ENCODE data around the gene TBC1D22A. TPM values are rescaled to one million over a fixed set of nuclear protein-coding genes. Genes with fewer than 3 reads are reported as not detected.
A peak's percentile ranks its signal among the peaks of the same experiment; 100 is the strongest.

TBC1D22A gene
- total RNA-seq, 2 experiments from 2014 or later, result 47.2 to 49.1 TPM

DNA sequence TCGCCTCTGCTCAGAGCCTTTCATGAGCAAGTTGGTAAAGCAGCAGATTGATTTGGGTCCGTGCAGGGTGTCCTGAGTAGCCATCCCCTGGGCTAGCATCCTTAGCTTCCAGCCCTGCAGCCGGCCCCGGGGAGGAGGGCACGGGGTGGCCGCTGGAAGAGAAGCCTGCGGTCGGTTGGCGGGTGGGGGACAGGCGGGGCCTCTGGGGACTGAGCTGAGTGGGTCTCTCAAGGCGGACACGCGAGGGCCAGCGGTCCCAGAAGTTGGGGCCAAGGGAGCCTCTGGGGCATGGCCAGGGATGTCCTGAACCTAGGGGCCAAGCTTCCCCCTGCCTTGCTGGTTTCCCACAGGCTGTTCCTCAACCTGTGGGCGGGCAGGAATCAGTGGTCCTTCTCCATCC is 143.0 kb downstream of the TBC1D22A start:
- no peaks in the 10 kb centered on the region for H3K27me3 Mint-ChIP-seq
- H3K36me3 Mint-ChIP-seq, result no peaks in the 10 kb centered on the region
- peaks cover 3% of the 10 kb centered on the region for H3K4me1 Mint-ChIP-seq
- DNase-seq (no peak), ATAC-seq (ENCODE audit: low read depth) (no peak)
- H3K9me3 Mint-ChIP-seq, result no peaks in the 10 kb centered on the region
- no peak overlapping the region for H3K27ac Mint-ChIP-seq
- no peak overlapping the region for H3K4me3 Mint-ChIP-seq
- POLR2A ChIA-PET, result interaction anchor here (0.6 kb wide), 1 partner anchor 56 kb away, joined by 5 read pairs; no protein-coding TSS in a partner anchor

DNA sequence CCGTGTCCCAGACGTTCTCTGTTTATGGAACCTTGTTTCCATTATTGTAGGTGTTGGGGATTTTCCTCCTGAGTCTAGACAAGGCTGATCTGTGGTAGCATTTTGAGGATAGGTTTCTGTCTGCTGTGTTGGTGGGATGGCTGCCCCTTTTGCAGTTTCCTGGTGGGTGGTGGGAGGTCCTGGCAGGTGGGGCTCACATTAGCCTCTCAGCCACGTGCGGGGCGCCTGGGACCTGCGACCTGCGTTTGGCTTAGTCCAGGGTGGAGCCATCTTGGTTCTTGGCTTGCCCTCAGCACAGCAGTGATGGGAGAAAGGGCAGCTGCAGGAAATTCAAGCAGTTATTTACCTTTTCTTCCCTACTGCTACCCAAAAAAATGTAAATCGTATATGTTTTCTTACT is 143.4 kb downstream of the TBC1D22A start:
- Mint-ChIP-seq H3K27me3 (no peaks in the 10 kb centered on the region), H3K4me1 (no peaks in the 10 kb centered on the region), H3K9me3 (no peaks in the 10 kb centered on the region), H3K36me3 (no peaks in the 10 kb centered on the region), H3K27ac (no peak overlapping the region), H3K4me3 (no peak overlapping the region)
- no peak for ATAC-seq (ENCODE audit: low read depth)
- POLR2A ChIA-PET, result interaction anchor here (0.6 kb wide), 1 partner anchor 55 kb away, joined by 5 read pairs; no protein-coding TSS in a partner anchor
- no peak for DNase-seq

DNA sequence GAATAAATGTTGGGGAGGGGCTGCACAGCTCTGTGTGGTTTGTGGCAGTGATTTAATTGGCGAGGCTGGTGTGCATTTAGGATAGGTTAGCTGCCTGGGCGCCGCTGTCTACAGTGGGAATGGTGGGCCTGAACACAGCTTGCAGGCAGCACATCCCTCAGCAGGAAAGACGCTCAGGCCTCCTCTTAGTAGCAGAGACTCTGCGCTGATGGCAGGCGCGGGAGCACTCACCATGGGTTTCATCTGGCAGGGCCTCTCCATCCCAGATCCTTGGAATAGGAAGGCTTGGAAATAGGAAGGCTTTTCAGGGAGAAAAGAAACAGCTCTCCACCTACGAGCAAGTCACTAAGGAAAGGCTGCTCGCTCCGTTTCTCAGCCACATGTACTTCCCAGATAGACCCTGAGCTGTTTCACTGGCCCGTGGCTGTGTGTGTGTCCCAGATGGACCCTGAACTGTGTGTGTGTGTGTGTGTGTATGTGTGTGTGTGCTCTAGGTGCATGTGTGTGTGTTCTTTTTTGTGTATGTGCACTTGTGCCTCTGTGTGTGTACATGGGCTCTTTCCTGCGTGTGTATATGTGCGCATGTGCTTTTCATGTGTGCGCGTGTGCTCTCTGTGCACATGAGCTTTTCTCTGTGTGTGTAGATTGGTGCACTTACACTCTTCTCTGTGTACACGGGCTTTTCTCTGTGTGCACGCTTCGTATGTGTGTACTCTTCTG is 144.0 kb downstream of the TBC1D22A start:
- Mint-ChIP-seq H3K27me3 (no peaks in the 10 kb centered on the region), H3K4me1 (peaks cover 2% of the 10 kb centered on the region), H3K4me3 (no peak overlapping the region), H3K36me3 (no peaks in the 10 kb centered on the region), H3K27ac (no peak overlapping the region), H3K9me3 (no peaks in the 10 kb centered on the region)
- ATAC-seq (ENCODE audit: low read depth), result no peak
- POLR2A ChIA-PET, result interaction anchor here (0.6 kb wide), 1 partner anchor 54 kb away, joined by 5 read pairs; no protein-coding TSS in a partner anchor
- no peak for DNase-seq

DNA sequence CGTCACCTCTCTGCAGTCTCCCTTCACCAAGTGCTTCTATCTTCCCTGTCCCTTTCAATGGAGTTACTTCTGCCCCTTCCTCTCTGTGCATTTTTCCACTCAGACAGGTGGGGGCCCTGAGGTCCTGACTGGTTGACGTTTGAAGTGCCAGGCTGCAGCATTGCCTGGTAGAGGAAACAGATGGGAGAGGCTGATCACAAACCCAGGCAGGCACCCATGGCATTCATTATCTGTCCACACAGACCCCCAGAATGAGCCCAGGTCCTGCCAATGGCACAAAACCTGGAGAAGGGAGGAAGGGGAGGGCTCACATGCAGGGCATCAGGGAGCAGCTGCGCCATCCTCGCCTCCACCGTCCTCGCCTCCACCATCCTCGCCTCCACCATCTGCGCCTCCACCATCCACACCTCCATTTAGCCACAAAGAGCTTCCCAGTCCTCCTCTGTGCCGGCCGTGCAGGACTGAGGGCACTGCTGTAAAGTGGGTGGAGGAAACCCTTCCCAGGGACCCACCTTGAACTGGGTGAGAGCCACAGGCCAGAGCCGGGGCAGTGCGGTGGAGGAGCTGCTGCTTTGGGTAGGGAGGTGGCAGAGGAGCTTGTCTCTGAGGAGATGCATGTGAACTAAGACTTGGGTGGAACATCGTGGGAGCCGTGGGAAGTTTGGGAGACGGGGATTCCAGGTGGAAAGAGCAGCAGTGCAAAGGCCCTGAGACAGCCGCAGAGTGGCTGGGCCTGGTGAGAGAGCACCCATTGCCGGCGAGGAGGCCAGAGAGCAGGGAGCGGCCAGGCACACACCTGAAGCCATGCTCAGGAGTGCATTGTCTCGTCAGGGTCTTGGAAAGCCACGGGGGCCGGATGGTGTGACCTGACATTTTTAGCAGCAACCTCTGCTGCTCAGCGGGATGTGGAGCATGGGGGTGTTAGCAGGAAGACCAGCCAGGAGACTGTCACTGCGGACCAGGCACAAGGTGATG is 145.1 kb downstream of the TBC1D22A start:
- no peak overlapping the region for H3K4me3 Mint-ChIP-seq
- no peak for ATAC-seq (ENCODE audit: low read depth)
- H3K36me3 Mint-ChIP-seq, result no peaks in the 10 kb centered on the region
- no peaks in the 10 kb centered on the region for H3K9me3 Mint-ChIP-seq
- DNase-seq, result no peak
- H3K27ac Mint-ChIP-seq, result no peak overlapping the region
- peaks cover 2% of the 10 kb centered on the region for H3K4me1 Mint-ChIP-seq
- POLR2A ChIA-PET, result no interaction called here
- no peaks in the 10 kb centered on the region for H3K27me3 Mint-ChIP-seq

DNA sequence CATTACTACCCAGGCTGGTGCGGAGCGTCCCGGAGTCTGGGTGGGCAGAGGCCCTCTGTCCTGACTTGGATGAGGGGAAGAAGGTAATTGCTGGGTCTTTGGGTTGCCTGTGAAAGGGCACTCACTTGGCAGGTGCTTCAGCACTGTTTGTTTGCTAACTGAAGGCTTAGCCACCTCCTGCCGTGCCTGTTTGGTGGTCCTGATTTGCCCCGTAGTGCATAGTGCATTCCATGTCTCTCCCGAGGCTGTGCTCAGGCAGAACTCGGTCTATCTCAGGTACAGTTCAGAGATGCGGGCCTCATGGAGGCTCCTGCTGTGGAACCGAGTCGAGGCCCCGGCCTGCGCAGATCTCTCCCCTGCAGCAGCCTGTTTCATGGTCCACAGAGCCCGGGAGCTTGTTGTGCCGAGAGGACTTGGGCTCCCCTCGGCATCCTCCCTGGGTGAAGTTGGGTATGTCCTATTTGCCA is 146.2 kb downstream of the TBC1D22A start:
- DNase-seq (no peak), ATAC-seq (ENCODE audit: low read depth) (no peak)
- Mint-ChIP-seq H3K4me1 (peaks cover 2% of the 10 kb centered on the region), H3K4me3 (no peak overlapping the region), H3K27me3 (no peaks in the 10 kb centered on the region), H3K27ac (no peak overlapping the region), H3K36me3 (no peaks in the 10 kb centered on the region), H3K9me3 (no peaks in the 10 kb centered on the region)
- POLR2A ChIA-PET, result no interaction called here

DNA sequence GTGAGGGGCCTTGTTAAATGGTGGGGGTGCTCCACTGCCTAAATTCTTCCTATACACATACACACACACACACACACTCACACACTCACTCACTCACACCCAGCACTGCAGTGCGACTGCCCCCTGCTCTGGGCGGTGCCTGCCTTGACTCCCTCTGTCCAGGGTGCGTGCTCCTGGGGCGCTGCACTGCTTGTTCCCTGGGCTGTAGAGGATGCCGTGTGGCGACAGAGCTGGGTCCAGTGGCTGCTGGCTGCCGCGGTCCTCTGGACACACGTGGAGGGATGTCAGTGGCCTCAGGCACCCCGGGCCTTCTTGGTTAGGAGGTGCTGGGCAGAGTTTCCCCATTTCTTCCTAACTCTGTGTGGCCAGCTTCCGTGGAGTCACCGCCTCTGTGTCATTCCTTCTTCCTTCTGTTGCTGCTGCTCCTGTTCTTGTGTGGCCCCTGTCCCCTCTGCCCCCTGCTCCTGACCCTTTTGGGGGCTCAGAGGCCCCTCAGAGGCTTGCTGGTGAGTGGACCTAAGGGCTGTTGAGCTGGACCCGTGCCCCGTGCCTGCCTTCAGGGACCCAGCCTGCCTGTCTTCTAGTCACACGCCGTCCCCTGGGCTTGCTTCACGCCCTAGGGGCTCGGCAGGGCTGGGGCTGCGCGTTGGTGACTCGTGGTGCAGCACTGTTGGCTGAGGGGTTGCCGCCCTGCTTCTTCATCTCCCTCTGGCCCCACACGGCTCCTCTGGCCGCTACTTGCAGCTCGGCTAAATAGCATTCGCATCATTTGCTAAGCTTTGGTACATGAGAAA is 147.0 kb downstream of the TBC1D22A start:
- Mint-ChIP-seq H3K4me3 (no peak overlapping the region), H3K27me3 (no peaks in the 10 kb centered on the region), H3K4me1 (peaks cover 2% of the 10 kb centered on the region), H3K36me3 (no peaks in the 10 kb centered on the region), H3K9me3 (no peaks in the 10 kb centered on the region), H3K27ac (no peak overlapping the region)
- ATAC-seq (ENCODE audit: low read depth), result no peak
- no peak for DNase-seq
- POLR2A ChIA-PET, result no interaction called here

DNA sequence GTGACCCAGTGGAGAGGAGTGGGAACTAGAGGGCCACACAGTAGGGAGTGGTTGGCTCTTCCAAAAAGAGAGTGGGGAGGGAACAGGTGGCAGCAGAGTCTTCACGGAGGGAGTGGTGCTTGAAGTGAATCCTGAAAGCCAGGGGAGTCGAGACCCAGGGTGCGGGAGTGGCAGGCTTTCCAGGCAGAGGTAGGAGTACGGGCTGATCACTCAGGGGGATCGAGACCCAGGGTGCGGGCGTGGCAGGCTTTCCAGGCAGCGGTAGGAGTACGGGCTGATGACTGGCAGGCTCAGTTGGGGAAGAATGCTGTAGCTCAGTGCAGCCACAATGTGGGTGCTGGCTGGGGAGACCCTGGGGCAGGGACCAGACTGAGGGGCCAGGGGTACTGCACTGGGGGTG is 148.2 kb downstream of the TBC1D22A start:
- no peak for DNase-seq
- Mint-ChIP-seq H3K4me1 (peaks cover 2% of the 10 kb centered on the region), H3K4me3 (no peak overlapping the region), H3K27ac (peak overlapping the region; percentile 42), H3K27me3 (no peaks in the 10 kb centered on the region), H3K9me3 (no peaks in the 10 kb centered on the region), H3K36me3 (no peaks in the 10 kb centered on the region)
- POLR2A ChIA-PET, result no interaction called here
- no peak for ATAC-seq (ENCODE audit: low read depth)

DNA sequence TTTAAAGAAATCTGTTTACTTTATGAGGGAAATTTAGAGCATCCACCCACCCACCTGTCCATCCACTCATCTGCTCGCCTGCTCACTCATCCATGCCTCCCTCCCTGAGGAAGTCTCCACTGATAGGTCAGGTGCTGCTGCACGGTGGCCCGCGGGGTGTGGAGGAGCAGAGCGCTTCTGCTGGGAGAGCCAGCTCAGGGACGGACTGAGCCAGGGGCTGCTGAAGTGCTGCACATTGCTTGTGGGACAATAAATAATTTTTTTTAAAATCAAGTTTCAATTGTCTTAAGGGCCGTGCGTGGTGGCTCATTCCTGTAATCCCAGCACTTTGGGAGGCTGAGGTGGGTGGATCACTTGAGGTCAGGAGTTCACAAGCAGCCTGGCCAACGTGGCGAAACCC is 148.9 kb downstream of the TBC1D22A start:
- DNase-seq, result no peak
- POLR2A ChIA-PET, result no interaction called here
- no peaks in the 10 kb centered on the region for H3K27me3 Mint-ChIP-seq
- H3K9me3 Mint-ChIP-seq, result no peaks in the 10 kb centered on the region
- no peak overlapping the region for H3K4me3 Mint-ChIP-seq
- H3K36me3 Mint-ChIP-seq, result peaks cover 2% of the 10 kb centered on the region
- H3K27ac Mint-ChIP-seq, result no peak overlapping the region
- H3K4me1 Mint-ChIP-seq, result peaks cover 2% of the 10 kb centered on the region
- no peak for ATAC-seq (ENCODE audit: low read depth)

DNA sequence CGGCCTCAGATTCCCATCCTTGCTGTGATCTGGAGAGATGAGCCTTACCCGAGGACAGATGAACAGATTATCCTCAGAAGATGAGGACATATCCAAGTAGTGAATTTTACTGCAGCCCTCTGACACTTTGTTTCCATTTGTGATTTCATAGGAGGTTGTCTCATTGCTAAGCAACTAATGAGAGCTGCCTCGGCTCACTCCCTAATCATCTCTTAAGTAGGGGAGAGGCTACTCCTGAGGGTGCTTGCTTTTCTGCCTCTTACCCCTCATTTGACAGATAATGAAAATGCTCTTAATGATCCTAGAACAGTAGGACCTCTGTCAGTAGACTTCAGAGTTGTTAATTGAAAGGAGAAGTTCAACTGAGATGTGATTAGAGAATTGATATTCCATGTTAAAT is 150.9 kb downstream of the TBC1D22A start:
- no peaks in the 10 kb centered on the region for H3K9me3 Mint-ChIP-seq
- no peaks in the 10 kb centered on the region for H3K27me3 Mint-ChIP-seq
- ATAC-seq (ENCODE audit: low read depth), result no peak
- no peak overlapping the region for H3K27ac Mint-ChIP-seq
- H3K36me3 Mint-ChIP-seq, result peaks cover 8% of the 10 kb centered on the region
- H3K4me3 Mint-ChIP-seq, result no peak overlapping the region
- POLR2A ChIA-PET, result no interaction called here
- no peak for DNase-seq
- peaks cover 9% of the 10 kb centered on the region for H3K4me1 Mint-ChIP-seq

DNA sequence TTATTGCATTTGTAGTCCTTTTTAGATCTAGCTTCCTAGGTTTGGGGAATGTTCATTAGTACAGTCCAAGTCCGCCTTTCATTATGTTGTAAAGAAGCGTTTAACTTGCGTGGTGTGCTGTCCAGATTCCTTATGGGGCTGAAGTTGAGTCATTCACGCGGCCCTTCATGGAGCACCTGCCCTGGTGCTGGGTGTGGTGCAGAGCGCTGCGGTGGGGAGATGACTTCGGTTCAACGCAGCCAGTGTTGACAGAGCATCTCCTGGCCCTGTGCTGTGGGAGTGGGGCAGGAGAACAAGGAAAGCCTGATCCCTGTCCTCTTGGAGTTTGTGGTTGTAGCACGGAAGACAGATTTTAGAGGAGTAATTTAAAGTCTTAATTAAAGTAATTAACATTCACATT is 152.0 kb downstream of the TBC1D22A start:
- Mint-ChIP-seq H3K9me3 (no peaks in the 10 kb centered on the region), H3K27me3 (no peaks in the 10 kb centered on the region), H3K36me3 (peaks cover 14% of the 10 kb centered on the region), H3K4me1 (peaks cover 10% of the 10 kb centered on the region), H3K27ac (no peak overlapping the region), H3K4me3 (no peak overlapping the region)
- ATAC-seq (ENCODE audit: low read depth) (no peak), DNase-seq (no peak)
- POLR2A ChIA-PET, result no interaction called here

DNA sequence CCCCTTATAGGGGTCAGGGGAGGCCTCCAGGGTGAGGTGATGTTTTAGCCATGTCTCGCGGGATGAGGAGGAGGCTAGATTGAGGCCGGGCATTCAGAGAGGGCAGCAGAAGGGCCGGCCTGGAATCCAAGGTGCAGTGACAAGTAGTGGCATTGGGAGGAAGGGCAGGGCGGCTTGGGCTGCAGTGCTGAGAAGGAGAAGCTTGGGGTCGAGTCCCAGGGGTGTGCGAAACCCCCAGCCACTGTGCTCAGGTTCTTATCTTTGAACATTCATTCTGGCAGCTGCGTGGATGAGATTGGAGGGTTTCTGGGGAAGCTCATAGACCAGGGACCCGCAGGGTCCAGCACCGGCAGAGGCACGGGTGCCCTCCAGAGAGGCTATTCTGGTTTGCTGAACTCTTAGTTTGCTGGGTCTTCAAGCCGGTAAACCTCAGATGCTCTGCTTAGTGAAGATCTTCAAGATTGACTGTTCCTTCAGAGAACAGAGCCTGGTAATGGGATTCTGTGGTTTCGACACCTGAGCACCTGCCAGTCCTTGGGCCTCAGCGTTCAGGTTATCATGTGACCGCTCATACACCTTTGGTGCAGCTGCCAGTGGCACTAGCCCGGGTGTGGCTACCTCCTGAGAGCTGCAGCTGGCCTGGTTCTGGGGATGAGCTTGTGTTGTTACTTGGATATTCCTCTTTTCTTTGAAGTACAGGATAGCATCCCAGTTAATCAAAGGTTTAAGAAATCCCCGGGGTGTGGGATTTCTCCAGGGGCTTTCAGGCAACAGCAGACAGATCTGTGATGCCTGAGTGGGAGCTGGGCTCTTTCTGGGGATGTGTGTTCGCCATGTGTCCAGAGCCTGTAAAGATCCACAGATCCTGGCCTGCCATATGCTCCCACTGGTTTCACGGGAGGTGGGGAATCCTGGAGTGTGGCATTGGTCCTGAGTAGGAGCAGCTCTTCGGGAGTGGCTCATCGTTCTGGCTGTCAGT is 152.8 kb downstream of the TBC1D22A start:
- Mint-ChIP-seq H3K9me3 (no peaks in the 10 kb centered on the region), H3K4me3 (no peak overlapping the region), H3K27ac (no peak overlapping the region), H3K36me3 (peaks cover 19% of the 10 kb centered on the region), H3K27me3 (no peaks in the 10 kb centered on the region), H3K4me1 (peaks cover 10% of the 10 kb centered on the region)
- no peak for DNase-seq
- POLR2A ChIA-PET, result no interaction called here
- no peak for ATAC-seq (ENCODE audit: low read depth)

DNA sequence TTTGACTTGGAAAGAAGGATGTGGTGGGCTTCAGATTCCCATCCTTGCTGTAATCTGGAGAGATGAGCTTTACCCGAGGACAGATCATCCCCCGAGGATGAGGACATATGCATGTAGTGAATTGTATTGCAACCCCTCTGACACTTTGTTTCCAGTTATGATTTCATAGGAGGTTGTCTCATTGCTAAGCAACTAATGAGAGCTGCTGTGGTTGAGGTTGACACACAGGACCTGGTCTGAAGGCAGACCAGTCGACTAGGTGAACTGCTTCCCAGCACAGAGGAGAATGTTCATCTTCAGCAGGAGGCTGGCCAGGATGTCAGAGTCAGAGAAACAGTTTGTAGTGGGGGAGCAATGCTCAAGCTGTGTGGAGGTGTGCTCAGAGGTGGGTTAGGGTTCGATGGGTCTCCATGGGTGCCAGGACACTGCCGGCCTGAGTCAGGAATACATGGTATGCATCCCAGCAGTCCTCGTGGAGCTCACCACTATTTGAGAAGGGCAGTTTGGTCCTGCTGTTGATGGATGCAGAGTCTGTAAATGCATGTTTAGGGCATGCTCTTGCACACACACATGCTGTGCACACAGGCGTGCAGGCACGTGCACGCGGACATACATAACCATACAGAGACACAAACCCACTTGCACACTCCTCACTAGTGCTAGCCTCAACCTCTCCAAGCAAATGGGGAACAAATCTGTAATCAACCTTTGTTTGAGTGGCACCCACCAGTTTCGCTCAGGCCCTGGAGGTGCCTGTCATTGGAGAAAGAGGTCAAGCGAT is 153.7 kb downstream of the TBC1D22A start:
- Mint-ChIP-seq H3K27ac (no peak overlapping the region), H3K4me1 (peaks cover 8% of the 10 kb centered on the region), H3K36me3 (peaks cover 25% of the 10 kb centered on the region), H3K27me3 (no peaks in the 10 kb centered on the region), H3K9me3 (peaks cover under 1% of the 10 kb centered on the region), H3K4me3 (no peak overlapping the region)
- ATAC-seq (ENCODE audit: low read depth) (no peak), DNase-seq (no peak)
- POLR2A ChIA-PET, result no interaction called here
